Keratinocyte (primary cell): ENCODE measurements around the gene TSPAN10. TPM values are rescaled to one million over a fixed set of nuclear protein-coding genes. Genes with fewer than 3 reads are reported as not detected.
"Not testable (repeated sequence)": the region's sequence is repeated elsewhere in the genome, so short reads cannot be mapped to it uniquely, and the experiment has no call there.

Source experiments
- DNase-seq: peaks from one replicate; pipeline ENCODE4 v3.0.0-alpha.2; 2011; ENCODE audit warnings: low read depth, missing footprints, low spot score
- FAIRE-seq: peaks from 2 replicates; lab custom pipeline; 2011; peaks lifted over from hg19 to GRCh38; lab: Jason Lieb, UNC
- H2AFZ ChIP-seq: 2 replicates; pipeline ENCODE4 v1.6.0; 2012; ENCODE audit warnings: low read length, control low read depth, inconsistent platforms; ENCODE audit not compliant: control insufficient read depth
- H3K27ac ChIP-seq: 2 replicates; pipeline ENCODE4 v1.5.1; 2011; ENCODE audit warnings: low read length; ENCODE audit not compliant: control insufficient read depth, insufficient read depth
- H3K27me3 ChIP-seq: 3 replicates; pipeline ENCODE4 v1.6.0; 2011; ENCODE audit warnings: low read length; ENCODE audit not compliant: control insufficient read depth, insufficient read depth; ENCODE audit errors: extremely low read depth
- H3K36me3 ChIP-seq, 2 experiments: 2 replicates in 1 of 2; 3 replicates in 1 of 2; pipeline ENCODE4 v1.5.1; 2011; ENCODE audit warnings: low read length in 2 of 2, mild to moderate bottlenecking in 1 of 2; ENCODE audit not compliant: control insufficient read depth in 2 of 2, insufficient read depth in 2 of 2; ENCODE audit errors: extremely low read depth in 1 of 2
- H3K4me1 ChIP-seq: 3 replicates; pipeline ENCODE4 v1.5.1; 2011; ENCODE audit warnings: low read length; ENCODE audit not compliant: control insufficient read depth, insufficient read depth; ENCODE audit errors: extremely low read depth
- H3K4me2 ChIP-seq: 3 replicates; pipeline ENCODE4 v1.6.0; 2011; ENCODE audit warnings: low read depth, low read length; ENCODE audit not compliant: control insufficient read depth, insufficient read depth; ENCODE audit errors: extremely low read depth
- H3K4me3 ChIP-seq, 3 experiments: fragments of 200-600 bp in 1 of 3; sonication (generic) in 1 of 3; 2 replicates in 2 of 3; 3 replicates in 1 of 3; pipeline ENCODE4 v1.5.1; 2011 to 2016; ENCODE audit warnings: low read length in 3 of 3, mild to moderate bottlenecking in 3 of 3, control low read depth in 2 of 3, inconsistent platforms in 1 of 3, low read depth in 1 of 3, mixed read lengths in 1 of 3, mixed run types in 1 of 3, moderate library complexity in 1 of 3; ENCODE audit not compliant: control insufficient read depth in 2 of 3, insufficient read depth in 2 of 3; ENCODE audit errors: extremely low read depth in 1 of 3
- H3K79me2 ChIP-seq: 2 replicates; pipeline ENCODE4 v1.6.0; 2012; ENCODE audit warnings: low read length; ENCODE audit not compliant: control insufficient read depth, insufficient read depth
- H3K9ac ChIP-seq: 3 replicates; pipeline ENCODE4 v1.6.0; 2011; ENCODE audit warnings: low read length; ENCODE audit not compliant: control insufficient read depth, insufficient read depth; ENCODE audit errors: extremely low read depth
- H3K9me1 ChIP-seq: 3 replicates; pipeline ENCODE4 v1.6.0; 2011; ENCODE audit warnings: low read length; ENCODE audit not compliant: control insufficient read depth, insufficient read depth; ENCODE audit errors: extremely low read depth
- H3K9me3 ChIP-seq: 2 replicates; pipeline ENCODE4 v1.5.1; 2012; ENCODE audit warnings: low read depth, low read length; ENCODE audit not compliant: control insufficient read depth
- H4K20me1 ChIP-seq: 3 replicates; pipeline ENCODE4 v1.6.0; 2011; ENCODE audit warnings: low read length; ENCODE audit not compliant: control insufficient read depth, insufficient read depth; ENCODE audit errors: extremely low read depth
- EZH2 ChIP-seq: IDR thresholded peaks from one replicate; pipeline ENCODE4 v1.6.1; 2012; ENCODE audit warnings: inconsistent platforms, mild to moderate bottlenecking, low read length, moderate library complexity
- dilution Hi-C: fragments of 300-500 bp; cut with MboI; formaldehyde crosslinking; loops from one replicate; pipeline ENCODE4 v1.7.0; 2020; ENCODE audit warnings: low sequenced_read_pairs; ENCODE audit not compliant: extremely low pct_ligation_motif_present
- polyA plus RNA-seq, 5 experiments: library from polyadenylated mRNA; depleted of rRNA in 3 of 5; stranded (reverse) in 3 of 5; stranded (forward) in 1 of 5; unstranded in 1 of 5; fragments of >200 nt; gene quantifications; 1 replicate in 1 of 5; 2 replicates in 3 of 5; 3 replicates in 1 of 5; pipeline versions ENCODE4 v1.2.1 to v1.2.3, GENCODE V29; 2011 to 2012; ENCODE audit warnings: missing spikeins in 2 of 5, low read depth in 1 of 5, low replicate concordance in 1 of 5
- TF ChIP-seq, protein P1 (sequence below), 3 experiments: IDR thresholded peaks in 1 of 3; conservative IDR thresholded peaks in 1 of 3; optimal IDR thresholded peaks in 1 of 3; 2 replicates in 2 of 3; 3 replicates in 1 of 3; pipeline versions ENCODE3 to v1.5.1; 2011; ENCODE audit warnings: low read length in 3 of 3, mild to moderate bottlenecking in 3 of 3, moderate library complexity in 2 of 3, control low read depth in 1 of 3, inconsistent platforms in 1 of 3; ENCODE audit not compliant: insufficient read depth in 2 of 3; ENCODE audit errors: extremely low read depth in 1 of 3

Gene TSPAN10
- polyA plus RNA-seq, 1 donor (not counting 4 experiments of a cell fraction or from before 2014, with no cell fraction given): 0.89 TPM

DNA sequence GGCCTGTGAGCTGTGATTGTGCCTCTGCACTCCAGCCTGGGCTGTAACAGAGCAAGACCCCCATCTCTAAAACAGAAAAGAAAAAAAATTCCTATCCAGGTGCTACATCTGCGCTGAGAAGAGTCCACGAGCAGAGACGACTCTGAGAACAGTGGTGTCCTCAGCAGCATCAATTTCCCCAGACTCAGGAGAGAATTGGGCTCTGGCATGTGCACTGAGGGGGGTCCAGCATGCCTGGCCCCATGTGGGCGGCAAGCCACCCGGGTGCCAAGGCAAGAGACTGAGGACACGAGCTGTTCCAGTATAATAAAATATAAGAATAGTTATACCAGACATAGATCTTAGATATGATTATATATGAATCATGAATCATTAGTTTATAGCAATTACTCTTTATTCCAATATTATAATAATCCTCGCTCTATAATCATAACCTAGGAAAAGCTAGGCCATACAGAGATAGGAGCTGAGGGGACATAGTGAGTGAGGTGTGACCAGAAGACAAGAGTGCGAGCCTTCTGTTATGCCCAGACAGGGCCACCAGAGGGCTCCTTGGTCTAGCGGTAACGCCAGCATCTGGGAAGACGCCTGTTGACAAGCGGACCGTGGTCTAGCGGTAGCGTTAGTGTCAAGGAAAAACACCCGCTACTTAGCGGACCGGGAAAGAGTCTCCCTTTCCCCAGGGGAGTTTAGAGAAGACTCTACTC lies 38.7 kb downstream of the TSPAN10 start:
- dilution Hi-C loops, H3K4me3 ChIP-seq, H3K9ac ChIP-seq, H3K4me2 ChIP-seq, H3K27me3 ChIP-seq, H3K27ac ChIP-seq, H3K79me2 ChIP-seq, H3K4me1 ChIP-seq, H3K9me1 ChIP-seq, H3K9me3 ChIP-seq, DNase-seq, H4K20me1 ChIP-seq, H2AFZ ChIP-seq: not testable (repeated sequence)
- FAIRE-seq: peak; percentile 64
- TF ChIP-seq, protein P1, sequence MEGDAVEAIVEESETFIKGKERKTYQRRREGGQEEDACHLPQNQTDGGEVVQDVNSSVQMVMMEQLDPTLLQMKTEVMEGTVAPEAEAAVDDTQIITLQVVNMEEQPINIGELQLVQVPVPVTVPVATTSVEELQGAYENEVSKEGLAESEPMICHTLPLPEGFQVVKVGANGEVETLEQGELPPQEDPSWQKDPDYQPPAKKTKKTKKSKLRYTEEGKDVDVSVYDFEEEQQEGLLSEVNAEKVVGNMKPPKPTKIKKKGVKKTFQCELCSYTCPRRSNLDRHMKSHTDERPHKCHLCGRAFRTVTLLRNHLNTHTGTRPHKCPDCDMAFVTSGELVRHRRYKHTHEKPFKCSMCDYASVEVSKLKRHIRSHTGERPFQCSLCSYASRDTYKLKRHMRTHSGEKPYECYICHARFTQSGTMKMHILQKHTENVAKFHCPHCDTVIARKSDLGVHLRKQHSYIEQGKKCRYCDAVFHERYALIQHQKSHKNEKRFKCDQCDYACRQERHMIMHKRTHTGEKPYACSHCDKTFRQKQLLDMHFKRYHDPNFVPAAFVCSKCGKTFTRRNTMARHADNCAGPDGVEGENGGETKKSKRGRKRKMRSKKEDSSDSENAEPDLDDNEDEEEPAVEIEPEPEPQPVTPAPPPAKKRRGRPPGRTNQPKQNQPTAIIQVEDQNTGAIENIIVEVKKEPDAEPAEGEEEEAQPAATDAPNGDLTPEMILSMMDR (optimal IDR thresholded peaks at IDR 0.05 in 1 of 3, IDR thresholded peaks at IDR 0.05 in 1 of 3, conservative IDR thresholded peaks at IDR 0.05 in 1 of 3; ENCODE audit: extremely low read depth in 1 of 3, insufficient read depth in 2 of 3, low read length in 3 of 3): peak; percentile 23 to 49 (median 30)
- peaks cover 28 to 33% of the 10 kb centered on the region in 2 experiments for H3K36me3 ChIP-seq

GRCh38 chr17:81676906-81677305 lies 39.9 kb downstream of the TSPAN10 start:
- peaks cover 19 to 35% of the 10 kb centered on the region in 2 experiments for H3K36me3 ChIP-seq
- no peaks in the 10 kb centered on the region for H3K9me1 ChIP-seq
- H4K20me1 ChIP-seq: no peaks in the 10 kb centered on the region
- dilution Hi-C loops: no loop called here
- FAIRE-seq: no peak
- no peak overlapping the region for H3K9ac ChIP-seq
- DNase-seq: no peak
- no peak overlapping the region for H3K4me3 ChIP-seq
- H2AFZ ChIP-seq: no peak overlapping the region
- no peaks in the 10 kb centered on the region for H3K9me3 ChIP-seq
- H3K79me2 ChIP-seq: peaks cover 10% of the 10 kb centered on the region
- no peak overlapping the region for H3K4me2 ChIP-seq
- H3K4me1 ChIP-seq: no peaks in the 10 kb centered on the region
- H3K27me3 ChIP-seq: no peaks in the 10 kb centered on the region
- no peak overlapping the region for H3K27ac ChIP-seq
- TF ChIP-seq EZH2: no peak
- TF ChIP-seq, protein P1 (optimal IDR thresholded peaks at IDR 0.05 in 1 of 3, IDR thresholded peaks at IDR 0.05 in 1 of 3, conservative IDR thresholded peaks at IDR 0.05 in 1 of 3; ENCODE audit: extremely low read depth in 1 of 3, insufficient read depth in 2 of 3, low read length in 3 of 3): no peak
